Trophoblast cell (in vitro differentiated cells and primary cell): ENCODE results near the gene GARRE1.
A peak's percentile ranks its signal among the peaks of the same experiment; 100 is the strongest.
"Not testable (repeated sequence)": the region's sequence is repeated elsewhere in the genome, so short reads cannot be mapped to it uniquely, and the experiment has no call there.

Experiments used
- DNase-seq, 2 donors: peaks; one replicate each; pipeline ENCODE4 v3.0.0-alpha.2; 2016
- H2AFZ ChIP-seq: 2 replicates; pipeline ENCODE4 v1.6.1; 2013; ENCODE audit warnings: low read length, moderate library complexity, mild to moderate bottlenecking; ENCODE audit not compliant: insufficient read depth, poor library complexity
- H2AK5ac ChIP-seq: 2 replicates; pipeline ENCODE4 v1.6.1; 2013; ENCODE audit warnings: mild to moderate bottlenecking, low read length
- H2BK120ac ChIP-seq: 2 replicates; pipeline ENCODE4 v1.6.1; 2013; ENCODE audit warnings: low read length, mild to moderate bottlenecking, moderate library complexity; ENCODE audit not compliant: insufficient read depth, poor library complexity
- H2BK12ac ChIP-seq: 2 replicates; pipeline ENCODE4 v1.6.1; 2013; ENCODE audit warnings: mild to moderate bottlenecking, low read length, moderate library complexity
- H2BK5ac ChIP-seq: 2 replicates; pipeline ENCODE4 v1.6.1; 2013; ENCODE audit warnings: low read length, low read depth, moderate library complexity, mild to moderate bottlenecking; ENCODE audit not compliant: poor library complexity
- H3K14ac ChIP-seq: 2 replicates; pipeline ENCODE4 v1.6.1; 2013; ENCODE audit warnings: mild to moderate bottlenecking, low read length
- H3K18ac ChIP-seq: 2 replicates; pipeline ENCODE4 v1.6.1; 2013; ENCODE audit warnings: mild to moderate bottlenecking, low read length
- H3K23ac ChIP-seq: 2 replicates; pipeline ENCODE4 v1.6.1; 2013; ENCODE audit warnings: low read length
- H3K27ac ChIP-seq: 2 replicates; pipeline ENCODE4 v1.5.1; 2013; ENCODE audit warnings: low read depth, mild to moderate bottlenecking, inconsistent platforms, low read length, moderate library complexity
- H3K27me3 ChIP-seq: 2 replicates; pipeline ENCODE4 v1.6.1; 2013; ENCODE audit warnings: inconsistent platforms, mild to moderate bottlenecking, low read length, moderate library complexity; ENCODE audit not compliant: insufficient read depth
- H3K36me3 ChIP-seq, 2 experiments: 1 replicate in 1 of 2; 2 replicates in 1 of 2; pipeline ENCODE4 v1.6.1; 2013; ENCODE audit warnings: low read length in 2 of 2, mild to moderate bottlenecking in 2 of 2, moderate library complexity in 1 of 2; ENCODE audit not compliant: insufficient read depth in 2 of 2, control insufficient read depth in 1 of 2
- H3K4ac ChIP-seq: 2 replicates; pipeline ENCODE4 v1.6.1; 2013; ENCODE audit warnings: low read depth, mild to moderate bottlenecking, low read length, moderate library complexity
- H3K4me1 ChIP-seq, 2 experiments: 1 replicate in 1 of 2; 2 replicates in 1 of 2; pipeline ENCODE4 v1.6.1; 2013; ENCODE audit warnings: low read length in 2 of 2, mild to moderate bottlenecking in 2 of 2, moderate library complexity in 1 of 2; ENCODE audit not compliant: insufficient read depth in 2 of 2, control insufficient read depth in 1 of 2
- H3K4me2 ChIP-seq: 2 replicates; pipeline ENCODE4 v1.6.1; 2013; ENCODE audit warnings: inconsistent platforms, mild to moderate bottlenecking, low read length, moderate library complexity
- H3K4me3 ChIP-seq: 2 replicates; pipeline ENCODE4 v1.5.1; 2013; ENCODE audit warnings: mild to moderate bottlenecking, low read depth, low read length, inconsistent platforms
- H3K79me1 ChIP-seq: one replicate; pipeline ENCODE4 v1.6.1; 2013; ENCODE audit warnings: low read length
- H3K79me2 ChIP-seq: 2 replicates; pipeline ENCODE4 v1.6.1; 2013; ENCODE audit warnings: low read length, mild to moderate bottlenecking; ENCODE audit not compliant: control insufficient read depth, insufficient read depth, poor library complexity
- H3K9ac ChIP-seq: 2 replicates; pipeline ENCODE4 v1.6.1; 2013; ENCODE audit warnings: mild to moderate bottlenecking, low read length
- H3K9me3 ChIP-seq: 2 replicates; pipeline ENCODE4 v1.6.1; 2013; ENCODE audit warnings: low read depth, mild to moderate bottlenecking, control low read depth, inconsistent platforms, low read length; ENCODE audit not compliant: insufficient read depth
- H4K12ac ChIP-seq: 2 replicates; pipeline ENCODE4 v1.6.1; 2013; ENCODE audit warnings: low read depth, mild to moderate bottlenecking, low read length, moderate library complexity
- H4K8ac ChIP-seq: 2 replicates; pipeline ENCODE4 v1.6.1; 2013; ENCODE audit warnings: low read depth, mild to moderate bottlenecking, low read length, moderate library complexity
- H4K91ac ChIP-seq: one replicate; pipeline ENCODE4 v1.6.1; 2013; ENCODE audit warnings: low read depth, mild to moderate bottlenecking, low read length, moderate library complexity
- WGBS: extraction: QIAGEN DNeasy Blood & Tissue Kit; methylation state at CpG from one replicate; pipeline ENCODE4 v1.1.7; 2013; ENCODE audit warnings: missing lambda C conversion rate; ENCODE audit not compliant: insufficient read length, insufficient coverage; ENCODE audit errors: extremely low coverage; 5-methylcytosine and 5-hydroxymethylcytosine counted together

Gene GARRE1

DNA sequence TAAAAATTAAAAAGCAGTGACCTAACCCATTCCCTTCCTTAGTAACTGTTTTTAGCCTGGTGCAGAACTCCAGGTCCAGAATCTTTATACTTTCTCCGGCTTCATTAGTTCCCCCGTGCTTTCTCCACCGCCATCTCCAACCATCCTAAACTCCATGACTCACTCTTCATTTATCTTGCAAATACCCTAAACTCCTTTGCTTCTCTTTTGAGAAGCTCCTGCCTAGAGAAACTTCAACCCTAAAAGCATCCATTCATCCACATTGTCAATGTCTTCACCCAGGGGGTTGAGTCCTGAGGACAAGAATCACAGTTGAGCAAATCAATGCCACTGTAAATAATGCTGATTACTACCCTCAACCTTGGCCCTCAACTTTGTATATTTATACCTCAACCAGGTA is 17.1 kb upstream of the GARRE1 start:
- Histone ChIP-seq H3K4me2 (no peak overlapping the region), H3K18ac (no peak overlapping the region), H4K12ac (no peak overlapping the region), H3K79me2 (no peaks in the 10 kb centered on the region), H3K4me1 (peaks cover 11 to 19% of the 10 kb centered on the region in 2 experiments), H4K91ac (no peak overlapping the region), H2AK5ac (no peak overlapping the region), H3K36me3 (peaks cover 0 to 3% of the 10 kb centered on the region in 2 experiments), H3K27ac (no peak overlapping the region), H3K9me3 (no peaks in the 10 kb centered on the region), H2BK5ac (no peak overlapping the region), H3K79me1 (no peaks in the 10 kb centered on the region), H2AFZ (no peak overlapping the region), H3K9ac (no peak overlapping the region), H3K27me3 (no peaks in the 10 kb centered on the region), H3K14ac (no peak overlapping the region), H3K4ac (no peak overlapping the region), H2BK12ac (no peak overlapping the region), H3K23ac (no peak overlapping the region), H3K4me3 (no peak overlapping the region), H2BK120ac (no peak overlapping the region), H4K8ac (no peak overlapping the region)
- no peak for DNase-seq
- WGBS: no CpG with 5 or more reads among the region's 3 CpGs

DNA sequence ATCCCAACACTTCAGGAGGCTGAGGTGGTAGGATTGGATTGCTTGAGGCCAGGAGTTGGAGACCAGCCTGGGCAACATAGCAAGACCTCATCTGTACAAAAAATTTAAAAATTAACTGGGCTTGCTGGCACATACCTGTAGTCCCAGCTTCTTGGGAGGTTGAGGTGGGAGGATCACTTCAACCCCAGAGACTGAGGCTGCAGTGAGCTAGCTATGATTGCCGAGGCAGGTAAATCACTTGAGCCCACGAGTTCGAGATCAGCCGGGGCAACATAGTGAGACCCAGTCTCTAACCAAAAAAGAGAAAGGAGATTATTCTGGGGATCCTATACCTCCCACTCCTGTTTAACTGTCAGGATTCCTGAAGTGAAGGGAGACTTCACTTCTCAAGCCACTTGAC is 16.4 kb upstream of the GARRE1 start:
- no CpG with 5 or more reads among the region's 4 CpGs for WGBS
- Histone ChIP-seq H4K8ac (no peak overlapping the region), H3K4me3 (no peak overlapping the region)

DNA sequence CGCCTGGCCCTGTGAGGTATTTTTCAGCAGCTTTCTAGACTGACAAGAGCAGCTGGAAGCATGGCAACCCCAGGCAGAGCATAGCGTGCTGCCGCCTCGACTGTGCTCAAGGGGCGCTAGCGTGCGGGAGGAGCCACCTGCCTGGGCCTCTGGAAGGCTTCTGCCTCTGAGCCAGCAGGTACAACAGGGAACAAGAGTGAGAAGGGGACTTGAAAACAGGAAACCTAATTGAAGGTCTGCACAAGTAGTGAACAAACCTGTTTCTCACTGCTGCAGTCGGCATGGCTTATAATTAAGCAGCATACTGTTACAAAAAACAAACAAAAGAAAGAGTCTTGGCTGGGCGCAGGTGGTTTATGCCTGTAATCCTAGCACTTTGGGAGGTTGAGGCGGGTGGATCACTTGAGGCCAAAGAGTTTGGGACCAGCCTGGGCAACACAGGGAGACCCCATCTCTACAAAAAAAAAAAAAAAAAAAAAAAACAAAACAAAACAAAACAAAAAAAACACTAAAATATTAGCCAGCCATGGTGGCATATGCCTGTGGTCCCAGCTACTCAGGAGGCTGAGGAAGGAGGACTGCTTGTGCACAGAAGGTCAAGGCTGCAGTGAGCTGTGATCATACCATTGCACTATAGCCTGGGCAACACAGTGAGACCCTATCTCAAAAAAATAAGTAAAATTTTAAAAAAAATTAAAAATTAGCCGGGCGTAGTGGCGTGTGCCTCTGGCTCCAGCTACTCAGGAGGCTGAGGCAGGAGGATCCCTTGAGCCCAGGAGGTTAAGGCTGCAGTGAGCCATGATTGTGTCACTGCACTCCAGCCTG is 12.6 kb upstream of the GARRE1 start:
- Histone ChIP-seq H3K14ac (no peak overlapping the region), H3K4me3 (no peak overlapping the region), H3K79me2 (no peaks in the 10 kb centered on the region), H3K27ac (no peak overlapping the region), H3K9ac (no peak overlapping the region), H3K4me1 (peaks cover 17 to 19% of the 10 kb centered on the region in 2 experiments), H3K79me1 (peaks cover 3% of the 10 kb centered on the region), H4K91ac (no peak overlapping the region), H3K9me3 (no peaks in the 10 kb centered on the region), H2BK120ac (no peak overlapping the region), H2BK5ac (no peak overlapping the region), H4K8ac (no peak overlapping the region), H3K23ac (no peak overlapping the region), H4K12ac (no peak overlapping the region), H3K18ac (no peak overlapping the region), H3K4me2 (no peak overlapping the region), H3K4ac (no peak overlapping the region), H2AFZ (no peak overlapping the region), H2BK12ac (no peak overlapping the region), H2AK5ac (no peak overlapping the region), H3K27me3 (no peaks in the 10 kb centered on the region), H3K36me3 (no peaks in the 10 kb centered on the region)
- WGBS: no CpG with 5 or more reads among the region's 13 CpGs
- DNase-seq: peak; percentile 87

More for the DNA sequence above, 16.4 kb upstream of the GARRE1 start:
- Histone ChIP-seq H3K36me3 (peaks cover 0 to 3% of the 10 kb centered on the region in 2 experiments), H3K4me2 (no peak overlapping the region), H2AFZ (no peak overlapping the region), H4K12ac (no peak overlapping the region), H3K27me3 (no peaks in the 10 kb centered on the region), H2BK12ac (no peak overlapping the region), H3K23ac (no peak overlapping the region), H3K27ac (no peak overlapping the region), H4K91ac (no peak overlapping the region), H2AK5ac (no peak overlapping the region), H2BK5ac (no peak overlapping the region), H3K9ac (no peak overlapping the region), H3K4me1 (peaks cover 9 to 17% of the 10 kb centered on the region in 2 experiments), H3K79me1 (no peaks in the 10 kb centered on the region), H3K79me2 (no peaks in the 10 kb centered on the region), H3K4ac (no peak overlapping the region), H3K9me3 (no peaks in the 10 kb centered on the region), H3K18ac (no peak overlapping the region), H3K14ac (no peak overlapping the region), H2BK120ac (no peak overlapping the region)
- DNase-seq: no peak

DNA sequence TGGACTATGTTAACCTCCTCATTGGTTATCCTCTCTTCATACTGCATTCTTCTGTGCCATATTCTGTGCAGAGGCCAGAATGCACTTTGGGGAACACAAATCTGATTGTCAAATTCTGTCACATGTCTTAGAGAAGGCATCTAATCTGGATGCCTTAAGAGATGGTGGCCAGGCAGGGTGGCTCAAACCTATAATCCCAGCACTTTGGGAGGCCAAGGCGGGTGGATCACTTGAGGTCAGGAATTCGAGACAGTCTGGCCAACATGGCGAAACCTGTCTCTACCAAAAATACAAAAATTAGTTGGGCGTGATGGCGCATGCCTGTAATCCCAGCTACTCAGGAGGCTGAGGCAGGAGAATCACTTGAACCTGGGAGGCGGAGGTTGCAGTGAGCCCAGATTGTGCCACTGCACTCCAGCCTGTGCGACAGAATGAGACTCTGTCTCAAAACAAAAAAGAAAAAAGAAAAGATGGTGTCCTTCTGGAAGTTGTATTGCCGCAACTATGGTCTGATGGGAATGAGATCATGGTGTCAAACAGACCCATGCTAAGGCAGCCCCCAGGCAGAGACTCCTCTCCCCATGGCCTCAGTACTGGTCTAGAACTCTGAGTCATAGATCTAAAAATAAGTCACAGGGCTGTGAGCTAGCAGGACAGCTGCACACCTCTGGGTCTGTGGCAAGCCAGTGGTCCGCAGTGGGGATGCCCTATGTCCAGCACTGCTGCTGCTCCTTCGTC is 11.0 kb upstream of the GARRE1 start:
- H4K8ac ChIP-seq: peak overlapping the region; percentile 65
- not testable (repeated sequence) for H2BK5ac ChIP-seq, H2AK5ac ChIP-seq, H3K9me3 ChIP-seq, H3K79me2 ChIP-seq, H2BK120ac ChIP-seq, H3K18ac ChIP-seq, H3K36me3 ChIP-seq, H3K4me3 ChIP-seq, H2AFZ ChIP-seq, H3K9ac ChIP-seq, H3K27me3 ChIP-seq, H3K79me1 ChIP-seq, H3K23ac ChIP-seq, H4K91ac ChIP-seq, H3K4ac ChIP-seq
- WGBS: no CpG with 5 or more reads among the region's 10 CpGs
- DNase-seq: peak; percentile 85 to 87
- peaks cover 17 to 19% of the 10 kb centered on the region in 2 experiments for H3K4me1 ChIP-seq
- H4K12ac ChIP-seq: peak overlapping the region; percentile 55
- peak overlapping the region; percentile 57 for H3K27ac ChIP-seq
- H3K14ac ChIP-seq: peak overlapping the region; percentile 68
- H3K4me2 ChIP-seq: peak overlapping the region; percentile 40
- peak overlapping the region; percentile 58 for H2BK12ac ChIP-seq
